GM13977 (cell line): ENCODE measurements around the gene LIMS2.

Experiments
- DNase-seq: peaks from one replicate; pipeline ENCODE4 v3.0.0; 2012; ENCODE audit warnings: low spot score
- CTCF ChIP-seq: IDR thresholded peaks from 2 replicates; pipeline ENCODE4 v1.5.1; 2012; ENCODE audit warnings: mild to moderate bottlenecking, control low read depth; ENCODE audit not compliant: insufficient read depth; ENCODE audit errors: extremely low read depth, missing control alignments
- in situ Hi-C: fragments of 300-500 bp; cut with MboI; formaldehyde crosslinking; loops from one replicate; pipeline ENCODE4 v1.12.0; 2022; ENCODE audit warnings: low sequenced_read_pairs, low pct_unique_long_range_greater_than_20kb, mixed read lengths, inconsistent platforms; ENCODE audit not compliant: unreplicated experiment

The LIMS2 gene

GRCh38 chr2:127655209-127656073 lies 19.9 kb downstream of the LIMS2 start:
- no peak for TF ChIP-seq CTCF
- in situ Hi-C loops, result no loop called here
- no peak for DNase-seq

- TF ChIP-seq CTCF, result no peak
- in situ Hi-C loops, result no loop called here
- DNase-seq, result no peak
Observed at GRCh38 chr2:127654838-127655175, 20.5 kb downstream of the LIMS2 start.

- no peak for DNase-seq
- in situ Hi-C loops, result no loop called here
- no peak for TF ChIP-seq CTCF
Observed at GRCh38 chr2:127654084-127654837, 21.1 kb downstream of the LIMS2 start.

- no peak for TF ChIP-seq CTCF
- in situ Hi-C loops, result no loop called here
- DNase-seq, result no peak
Observed at GRCh38 chr2:127653421-127654083, 21.8 kb downstream of the LIMS2 start.

- in situ Hi-C loops, result no loop called here
- no peak for TF ChIP-seq CTCF
- DNase-seq, result no peak
Observed at GRCh38 chr2:127652786-127653357, 22.5 kb downstream of the LIMS2 start.

GRCh38 chr2:127651971-127652550 lies 23.3 kb downstream of the LIMS2 start:
- in situ Hi-C loops, result no loop called here
- no peak for DNase-seq
- no peak for TF ChIP-seq CTCF
